Bronchial epithelial cell (primary cell): Measurements from ENCODE around the gene GABARAPL2. TPM values are rescaled to one million over a fixed set of nuclear protein-coding genes. Genes with fewer than 3 reads are reported as not detected.

Experiments used
- DNase-seq: peaks from one replicate; pipeline ENCODE4 v3.0.0-alpha.2; 2010; ENCODE audit warnings: low read depth
- FAIRE-seq: peaks from 2 replicates; lab custom pipeline; 2011; peaks lifted over from hg19 to GRCh38; lab: Jason Lieb, UNC
- H3K27me3 ChIP-seq: 2 replicates; pipeline ENCODE4 v1.5.1; 2011; ENCODE audit warnings: low read length; ENCODE audit not compliant: control insufficient read depth, insufficient read depth
- H3K36me3 ChIP-seq: 2 replicates; pipeline ENCODE4 v1.5.1; 2011; ENCODE audit warnings: low read length; ENCODE audit not compliant: control insufficient read depth, insufficient read depth
- H3K4me3 ChIP-seq: 2 replicates; pipeline ENCODE4 v1.5.1; 2011; ENCODE audit warnings: mild to moderate bottlenecking, low read depth, low read length, control low read depth
- CTCF ChIP-seq: IDR thresholded peaks from 2 replicates; pipeline ENCODE4 v1.5.1; 2011; ENCODE audit warnings: mild to moderate bottlenecking, moderate library complexity, low read length, control low read depth, inconsistent platforms; ENCODE audit not compliant: insufficient read depth, severe bottlenecking
- total RNA-seq: library from RNA; depleted of rRNA; stranded (reverse); fragments of >200 nt; gene quantifications from 2 replicates; pipeline ENCODE4 v1.2.1, GENCODE V29; 2014

The GABARAPL2 gene
- total RNA-seq, 1 donor from 2014 or later = 27.6 TPM

- Histone ChIP-seq H3K4me3 (no peak overlapping the region), H3K27me3 (no peaks in the 10 kb centered on the region), H3K36me3 (peaks cover 28% of the 10 kb centered on the region)
- no peak for FAIRE-seq
- no peak for DNase-seq
- no peak for TF ChIP-seq CTCF
Measured at GRCh38 chr16:75626806-75627205, 60.6 kb downstream of the GABARAPL2 start.

Other genes starting within 250 kb of the GABARAPL2 start
- gene CFDP1, start 132.9 kb upstream of the GABARAPL2 start, total RNA-seq = 46.6 and 58.6 TPM in 2 replicates
- 28.2 and 33.2 TPM in 2 replicates for gene TMEM170A, start 101.7 kb upstream of the GABARAPL2 start, total RNA-seq
- 1.3 and 6.4 TPM in 2 replicates for gene CHST6, start 70.9 kb upstream of the GABARAPL2 start, total RNA-seq
- not detected in 2 replicates for gene CHST5, start 30.3 kb upstream of the GABARAPL2 start, total RNA-seq
- gene TMEM231, start 10.1 kb upstream of the GABARAPL2 start, total RNA-seq = 5.2 and 9.7 TPM in 2 replicates
- 55.4 and 67.9 TPM in 2 replicates for gene ADAT1, start 56.9 kb downstream of the GABARAPL2 start, total RNA-seq
- gene KARS1, start 81.3 kb downstream of the GABARAPL2 start, total RNA-seq = 123 and 210 TPM in 2 replicates
- gene TERF2IP, start 81.4 kb downstream of the GABARAPL2 start, total RNA-seq = 21.6 and 24.6 TPM in 2 replicates
- gene CPHXL2, start 110.6 kb downstream of the GABARAPL2 start, total RNA-seq = not detected in 2 replicates
- not detected in 2 replicates for gene DUXB, start 135.1 kb downstream of the GABARAPL2 start, total RNA-seq
- gene CPHXL, start 160.1 kb downstream of the GABARAPL2 start, total RNA-seq = not detected in 2 replicates